Vagina (tissue), 2 donors: ENCODE data around the gene RNF213. TPM values are rescaled to one million over a fixed set of nuclear protein-coding genes. Genes with fewer than 3 reads are reported as not detected.

Experiments
- DNase-seq, 2 donors: peaks; one replicate each; pipeline ENCODE4 v3.0.0-alpha.2; 2017; ENCODE audit errors: extremely low spot score in 2 of 2
- H3K27ac ChIP-seq: fragments of 200-600 bp; sonication (generic); one replicate; pipeline ENCODE4 v1.5.1; 2019
- H3K27me3 ChIP-seq: fragments of 200-600 bp; sonication (generic); one replicate; pipeline ENCODE4 v1.5.1; 2019
- H3K36me3 ChIP-seq, 2 donors: fragments of 200-600 bp; sonication (generic); one replicate each; pipeline ENCODE4 v1.5.1; 2017 to 2019
- H3K4me1 ChIP-seq: fragments of 200-600 bp; sonication (generic); one replicate; pipeline ENCODE4 v1.5.1; 2019
- H3K4me3 ChIP-seq, 2 donors: fragments of 200-600 bp; sonication (generic); 1 replicate in 1 of 2; 2 replicates in 1 of 2; pipeline ENCODE4 v1.5.1; 2016 to 2019
- H3K9me3 ChIP-seq: fragments of 200-600 bp; sonication (generic); one replicate; pipeline ENCODE4 v1.5.1; 2019
- POLR2A ChIP-seq, 2 donors: fragments of 450-650 bp; IDR thresholded peaks; one replicate each; pipeline ENCODE4 v1.6.1; 2017; ENCODE audit warnings: antibody characterized with exemption in 2 of 2, mild to moderate bottlenecking in 2 of 2, moderate library complexity in 2 of 2
- POLR2AphosphoS5 ChIP-seq, 2 donors: sonication (generic); formaldehyde crosslinking; IDR thresholded peaks; one replicate each; pipeline ENCODE4 v1.9.0; 2017; ENCODE audit warnings: antibody characterized with exemption in 2 of 2, mild to moderate bottlenecking in 2 of 2, low read depth in 1 of 2; ENCODE audit not compliant: insufficient read depth in 1 of 2
- intact Hi-C: fragments of 100-400 bp; cut with DNase I; formaldehyde crosslinking; loops from one replicate; pipeline ENCODE4 v1.15.1; 2023
- total RNA-seq: library from RNA; depleted of rRNA; stranded (reverse); fragments of >200 nt; gene quantifications from one replicate; pipeline ENCODE4 v1.2.3, GENCODE V29; 2016
- TF ChIP-seq, protein P1 (sequence below), 3 experiments: fragments of 450-650 bp in 2 of 3; fragments of 200-600 bp in 1 of 3; sonication (generic) in 1 of 3; IDR thresholded peaks; one replicate each; pipeline ENCODE4 v1.5.1; 2017 to 2019; ENCODE audit warnings: antibody characterized with exemption in 3 of 3, mild to moderate bottlenecking in 2 of 3, moderate library complexity in 2 of 3

RNF213 gene
- total RNA-seq, 1 donor from 2014 or later: 144 TPM

DNA sequence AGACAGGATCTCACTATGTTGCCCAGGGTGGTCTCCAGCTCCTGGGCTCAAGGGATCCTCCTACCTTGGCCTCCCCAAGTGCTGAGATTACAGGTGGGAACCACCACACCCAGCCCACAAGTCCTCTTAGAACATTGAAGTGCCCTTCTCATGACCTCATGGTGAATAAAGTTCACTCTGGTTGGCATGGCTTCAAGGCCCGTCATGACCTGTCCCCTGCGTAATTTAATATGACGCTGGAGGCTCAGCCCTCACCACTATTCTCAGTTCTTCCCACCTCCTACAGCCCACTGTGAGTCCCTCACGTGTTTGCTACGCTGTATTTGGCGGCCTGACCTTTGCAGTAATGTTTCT, 156.3 kb downstream of the RNF213 start:
- Histone ChIP-seq H3K4me1 (peaks cover 41% of the 10 kb centered on the region), H3K9me3 (no peaks in the 10 kb centered on the region), H3K36me3 (no peaks in the 10 kb centered on the region), H3K27me3 (no peaks in the 10 kb centered on the region), H3K27ac (no peak overlapping the region), H3K4me3 (no peak overlapping the region)
- intact Hi-C loops: no loop called here
- TF ChIP-seq POLR2A (IDR thresholded peaks at IDR 0.05) (no peak), POLR2AphosphoS5 (IDR thresholded peaks at IDR 0.05; ENCODE audit: insufficient read depth in 1 of 2, low read depth in 1 of 2) (no peak)
- TF ChIP-seq, protein P1, sequence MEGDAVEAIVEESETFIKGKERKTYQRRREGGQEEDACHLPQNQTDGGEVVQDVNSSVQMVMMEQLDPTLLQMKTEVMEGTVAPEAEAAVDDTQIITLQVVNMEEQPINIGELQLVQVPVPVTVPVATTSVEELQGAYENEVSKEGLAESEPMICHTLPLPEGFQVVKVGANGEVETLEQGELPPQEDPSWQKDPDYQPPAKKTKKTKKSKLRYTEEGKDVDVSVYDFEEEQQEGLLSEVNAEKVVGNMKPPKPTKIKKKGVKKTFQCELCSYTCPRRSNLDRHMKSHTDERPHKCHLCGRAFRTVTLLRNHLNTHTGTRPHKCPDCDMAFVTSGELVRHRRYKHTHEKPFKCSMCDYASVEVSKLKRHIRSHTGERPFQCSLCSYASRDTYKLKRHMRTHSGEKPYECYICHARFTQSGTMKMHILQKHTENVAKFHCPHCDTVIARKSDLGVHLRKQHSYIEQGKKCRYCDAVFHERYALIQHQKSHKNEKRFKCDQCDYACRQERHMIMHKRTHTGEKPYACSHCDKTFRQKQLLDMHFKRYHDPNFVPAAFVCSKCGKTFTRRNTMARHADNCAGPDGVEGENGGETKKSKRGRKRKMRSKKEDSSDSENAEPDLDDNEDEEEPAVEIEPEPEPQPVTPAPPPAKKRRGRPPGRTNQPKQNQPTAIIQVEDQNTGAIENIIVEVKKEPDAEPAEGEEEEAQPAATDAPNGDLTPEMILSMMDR (IDR thresholded peaks at IDR 0.05): no peak
- no peak for DNase-seq

DNA sequence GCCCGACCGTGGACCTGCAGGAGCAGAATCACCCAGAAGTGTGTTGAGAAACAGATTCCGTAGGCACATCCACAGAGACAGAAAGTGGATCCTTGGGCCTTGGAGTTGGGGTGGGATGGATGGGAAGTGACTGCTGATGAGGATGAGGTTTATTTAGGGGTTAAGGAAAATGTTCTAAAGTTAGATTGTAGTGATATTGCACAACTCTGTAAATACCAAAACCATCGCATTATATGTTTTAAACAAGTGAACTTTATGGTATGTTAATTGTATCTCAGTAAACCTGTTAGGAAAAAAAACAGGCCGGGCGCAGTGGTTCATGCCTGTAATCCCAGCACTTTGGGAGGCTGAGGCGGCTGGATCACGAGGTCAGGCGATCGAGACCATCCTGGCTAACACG, 157.9 kb downstream of the RNF213 start:
- intact Hi-C loops: no loop called here

DNA sequence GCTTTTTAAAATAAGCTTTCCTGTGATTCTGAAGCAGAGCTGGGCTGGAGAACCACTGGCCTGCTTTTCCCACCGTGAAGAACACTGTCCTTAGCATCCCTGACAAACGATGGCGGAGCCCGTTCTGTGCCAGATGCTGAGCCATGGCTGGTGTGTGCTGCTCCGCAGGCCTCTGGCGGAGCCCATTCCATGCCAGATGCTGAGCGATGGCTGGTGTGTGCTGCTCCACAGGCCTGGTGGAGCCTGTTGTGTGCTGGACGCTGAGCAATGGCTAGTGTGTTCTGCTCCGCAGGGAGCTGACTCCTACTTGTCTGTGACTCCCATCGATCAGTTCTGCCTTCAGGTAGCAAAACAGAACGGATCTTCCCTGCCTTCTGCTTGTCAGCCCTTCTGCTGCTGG, 158.6 kb downstream of the RNF213 start:
- no peak for DNase-seq
- Histone ChIP-seq H3K27ac (no peak overlapping the region), H3K36me3 (no peaks in the 10 kb centered on the region), H3K4me1 (peaks cover 39% of the 10 kb centered on the region), H3K4me3 (no peak overlapping the region), H3K27me3 (no peaks in the 10 kb centered on the region), H3K9me3 (no peaks in the 10 kb centered on the region)
- TF ChIP-seq POLR2AphosphoS5 (IDR thresholded peaks at IDR 0.05; ENCODE audit: insufficient read depth in 1 of 2, low read depth in 1 of 2) (no peak), POLR2A (IDR thresholded peaks at IDR 0.05) (no peak)
- TF ChIP-seq, protein P1 (IDR thresholded peaks at IDR 0.05): no peak
- intact Hi-C loops: no loop called here

More for the DNA sequence above, 157.9 kb downstream of the RNF213 start:
- Histone ChIP-seq H3K36me3 (no peaks in the 10 kb centered on the region), H3K4me3 (no peak overlapping the region), H3K9me3 (no peaks in the 10 kb centered on the region), H3K27ac (no peak overlapping the region), H3K4me1 (peaks cover 45% of the 10 kb centered on the region), H3K27me3 (no peaks in the 10 kb centered on the region)
- no peak for DNase-seq
- TF ChIP-seq, protein P1 (IDR thresholded peaks at IDR 0.05): no peak
- no peak for TF ChIP-seq POLR2A (IDR thresholded peaks at IDR 0.05)
- no peak for TF ChIP-seq POLR2AphosphoS5 (IDR thresholded peaks at IDR 0.05; ENCODE audit: insufficient read depth in 1 of 2, low read depth in 1 of 2)

DNA sequence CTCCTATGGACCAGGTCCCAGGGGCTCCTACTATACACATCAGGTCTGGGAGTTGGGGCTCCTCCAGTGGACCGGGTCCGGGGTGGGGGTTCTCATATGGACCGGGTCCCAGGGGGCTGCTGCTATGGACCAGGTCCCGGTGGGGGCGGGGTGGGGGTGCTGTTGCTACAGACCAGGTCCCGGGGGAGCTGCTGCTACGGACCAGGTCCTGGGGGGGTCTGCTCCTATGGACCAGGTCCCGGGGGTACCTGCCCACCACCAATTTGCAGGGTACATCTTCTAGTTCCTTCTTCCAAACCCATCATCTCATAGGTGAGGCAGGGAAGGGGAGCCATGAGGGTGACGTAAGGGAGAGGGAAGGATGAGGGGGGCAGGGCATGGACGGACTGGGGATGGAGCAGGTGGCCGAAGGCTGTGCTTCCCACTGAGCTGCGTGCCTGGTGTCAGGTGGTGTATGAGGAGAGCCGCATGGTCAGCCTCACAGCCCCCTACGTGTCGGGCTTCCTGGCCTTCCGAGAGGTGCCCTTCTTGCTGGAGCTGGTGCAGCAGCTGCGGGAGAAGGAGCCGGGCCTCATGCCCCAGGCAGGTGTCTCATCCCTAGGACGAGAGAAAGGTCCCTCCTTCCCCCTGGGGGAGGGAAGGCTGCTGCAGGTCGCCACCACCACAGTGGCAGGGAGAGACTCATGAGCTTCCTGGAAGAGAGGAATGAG, 160.9 kb downstream of the RNF213 start:
- intact Hi-C loops: no loop called here
- Histone ChIP-seq H3K27me3 (no peaks in the 10 kb centered on the region), H3K4me3 (no peak overlapping the region), H3K4me1 (peaks cover 24% of the 10 kb centered on the region), H3K9me3 (no peaks in the 10 kb centered on the region), H3K36me3 (no peaks in the 10 kb centered on the region), H3K27ac (no peak overlapping the region)
- TF ChIP-seq, protein P1 (IDR thresholded peaks at IDR 0.05): no peak
- no peak for DNase-seq

DNA sequence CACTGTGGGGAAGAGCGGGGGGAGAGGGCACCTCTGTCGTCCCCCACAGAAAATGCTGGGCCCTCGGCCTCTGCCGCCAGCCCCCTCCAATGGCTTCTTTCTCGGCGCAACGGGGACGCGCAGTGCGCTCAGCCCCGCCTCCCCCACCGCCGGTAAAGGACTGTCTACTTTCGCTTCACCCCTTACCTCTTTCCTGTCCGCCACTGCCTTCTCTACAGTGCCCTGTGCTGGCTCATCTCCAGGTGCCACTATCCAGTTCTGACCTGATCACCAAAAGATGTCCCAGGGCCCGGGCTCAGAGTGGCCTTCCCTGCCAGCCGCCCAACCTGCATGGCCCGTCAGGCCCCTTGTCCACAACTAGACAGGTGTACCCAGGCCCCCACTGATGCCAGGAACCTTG, 161.6 kb downstream of the RNF213 start:
- H3K36me3 ChIP-seq: no peaks in the 10 kb centered on the region
- intact Hi-C loops: no loop called here
- no peak for DNase-seq

More for the DNA sequence above, 161.6 kb downstream of the RNF213 start:
- no peaks in the 10 kb centered on the region for H3K9me3 ChIP-seq
- H3K27ac ChIP-seq: no peak overlapping the region
- H3K4me3 ChIP-seq: no peak overlapping the region
- H3K4me1 ChIP-seq: peaks cover 18% of the 10 kb centered on the region
- no peaks in the 10 kb centered on the region for H3K27me3 ChIP-seq
- TF ChIP-seq POLR2A (IDR thresholded peaks at IDR 0.05): no peak
- TF ChIP-seq, protein P1 (IDR thresholded peaks at IDR 0.05): no peak
- no peak for TF ChIP-seq POLR2AphosphoS5 (IDR thresholded peaks at IDR 0.05; ENCODE audit: insufficient read depth in 1 of 2, low read depth in 1 of 2)
